HepG2 (cell line): Measurements from ENCODE around the gene SPATC1L. TPM values are rescaled to one million over a fixed set of nuclear protein-coding genes. Genes with fewer than 3 reads are reported as not detected.

Experiments
- ATAC-seq: fragments of 200-7000 bp; cut with Tn5 transposase; 3 replicates; pipeline ENCODE4 v1.9.1; 2020; ENCODE audit warnings: mild to moderate bottlenecking, moderate library complexity
- BruUV-seq: library from RNA; stranded (reverse); fragments of 400-500 nt; replicated peaks from 2 replicates; lab custom pipeline; 2021; lab: Mats Ljungman, UMichigan
- CTCF ChIA-PET: fragments of 300-600 bp; formaldehyde crosslinking; extraction: SDS; loops from one replicate; lab custom pipeline; 2021; ENCODE audit warnings: low total read pairs, inconsistent platforms, low intra/inter-chr PET ratio; lab: Yijun Ruan, JAX
- POLR2A ChIA-PET: fragments of 350-600 bp; sonication (Branson Sonifier 250); formaldehyde crosslinking; loops from one replicate; lab custom pipeline; 2020; ENCODE audit warnings: antibody characterized with exemption, inconsistent platforms; lab: Yijun Ruan, JAX
- DNase-seq: peaks from one replicate; pipeline ENCODE4 v3.0.0-alpha.2; 2015; ENCODE audit warnings: low spot score
- FAIRE-seq: peaks from 3 replicates; lab custom pipeline; 2011; peaks lifted over from hg19 to GRCh38; lab: Jason Lieb, UNC
- H2AFZ ChIP-seq: one replicate; pipeline ENCODE4 v1.6.1; 2011; ENCODE audit warnings: low read length, inconsistent platforms
- H3K27ac ChIP-seq: fragments of 300-600 bp; 3 replicates; pipeline ENCODE4 v1.8.0; 2011; ENCODE audit warnings: mixed run types, mild to moderate bottlenecking, mixed read lengths, low read length, inconsistent platforms; ENCODE audit not compliant: insufficient read depth; ENCODE audit errors: extremely low read length
- H3K27me3 ChIP-seq, 2 experiments: fragments of 200-600 bp in 1 of 2; 2 replicates in 1 of 2; 3 replicates in 1 of 2; pipeline versions ENCODE4 v1.6.0 to v1.8.0; 2011; ENCODE audit warnings: low read length in 2 of 2, mild to moderate bottlenecking in 2 of 2, moderate library complexity in 2 of 2, inconsistent platforms in 1 of 2; ENCODE audit not compliant: insufficient read depth in 2 of 2, control insufficient read depth in 1 of 2
- H3K36me3 ChIP-seq, 2 experiments: fragments of 200-600 bp in 1 of 2; replicated peaks in 1 of 2; 2 replicates in 1 of 2; 3 replicates in 1 of 2; pipeline versions ENCODE4 v1.5.1 to v1.8.0; 2011; ENCODE audit warnings: low read length in 2 of 2, inconsistent platforms in 1 of 2; ENCODE audit not compliant: insufficient read depth in 2 of 2, control insufficient read depth in 1 of 2
- H3K4me1 ChIP-seq: 2 replicates; pipeline ENCODE4 v1.5.1; 2012; ENCODE audit warnings: low read length, inconsistent platforms; ENCODE audit not compliant: insufficient read depth
- H3K4me2 ChIP-seq: 2 replicates; pipeline ENCODE4 v1.6.0; 2011; ENCODE audit warnings: low read depth, low read length, inconsistent platforms
- H3K4me3 ChIP-seq, 3 experiments: fragments of 200-600 bp in 1 of 3; sonication (generic), shearing (Covaris generic) in 1 of 3; replicated peaks in 1 of 3; 2 replicates each; pipeline ENCODE4 v1.5.1; 2011 to 2016; ENCODE audit warnings: low read length in 3 of 3, inconsistent platforms in 2 of 3, low read depth in 2 of 3, mild to moderate bottlenecking in 2 of 3, control low read depth in 1 of 3, mixed read lengths in 1 of 3; ENCODE audit not compliant: insufficient read depth in 1 of 3
- H3K79me2 ChIP-seq: one replicate; pipeline ENCODE4 v1.6.1; 2011; ENCODE audit warnings: low read length, inconsistent platforms; ENCODE audit not compliant: insufficient read depth
- H3K9ac ChIP-seq: 2 replicates; pipeline ENCODE4 v1.6.0; 2011; ENCODE audit warnings: mild to moderate bottlenecking, low read depth, low read length, inconsistent platforms; ENCODE audit not compliant: insufficient read depth
- H3K9me3 ChIP-seq: 2 replicates; pipeline ENCODE4 v1.5.1; 2012; ENCODE audit warnings: mild to moderate bottlenecking, low read length
- H4K20me1 ChIP-seq: 2 replicates; pipeline ENCODE4 v1.6.0; 2011; ENCODE audit warnings: inconsistent platforms, mild to moderate bottlenecking, low read length, moderate library complexity; ENCODE audit not compliant: insufficient read depth
- AGO1 ChIP-seq: fragments of 200-400 bp; formaldehyde crosslinking; IDR thresholded peaks from 2 replicates; pipeline ENCODE4 v1.6.1; 2017; ENCODE audit warnings: mild to moderate bottlenecking, low read depth, low read length, moderate library complexity; ENCODE audit not compliant: poor library complexity, severe bottlenecking
- AGO2 ChIP-seq: fragments of 200-400 bp; formaldehyde crosslinking; optimal IDR thresholded peaks from 2 replicates; pipeline ENCODE3; 2017; ENCODE audit warnings: mild to moderate bottlenecking, low read depth, low read length, moderate library complexity
- PAXIP1 ChIP-seq: sonication (generic); formaldehyde crosslinking; conservative IDR thresholded peaks from 2 replicates; pipeline ENCODE4 v1.4.0; 2020; ENCODE audit warnings: mild to moderate bottlenecking, missing genetic modification reagents, moderate library complexity
- PRMT3 ChIP-seq: sonication (generic); formaldehyde crosslinking; IDR thresholded peaks from 2 replicates; pipeline ENCODE4 v1.8.1; 2022; ENCODE audit warnings: low read depth, mild to moderate bottlenecking, moderate library complexity, missing genetic modification reagents, borderline replicate concordance
- RBFOX2 ChIP-seq: fragments of 200-400 bp; formaldehyde crosslinking; IDR thresholded peaks from 2 replicates; pipeline ENCODE4 v1.6.1; 2017; ENCODE audit warnings: low read depth, mild to moderate bottlenecking, low read length
- SP4 ChIP-seq: sonication (generic); formaldehyde crosslinking; IDR thresholded peaks from 2 replicates; pipeline ENCODE4 v1.8.1; 2023; ENCODE audit warnings: mild to moderate bottlenecking, missing genetic modification reagents
- YEATS4 ChIP-seq: sonication (generic); formaldehyde crosslinking; IDR thresholded peaks from 2 replicates; pipeline ENCODE4 v1.4.0; 2020; ENCODE audit warnings: missing genetic modification reagents, borderline replicate concordance
- ZBED4 ChIP-seq: sonication (generic); formaldehyde crosslinking; IDR thresholded peaks from 2 replicates; pipeline ENCODE4 v1.4.0; 2020; ENCODE audit warnings: missing genetic modification reagents, borderline replicate concordance
- ZBTB38 ChIP-seq: sonication (generic); formaldehyde crosslinking; IDR thresholded peaks from 2 replicates; pipeline ENCODE4 v1.5.1; 2020; ENCODE audit warnings: mild to moderate bottlenecking, missing genetic modification reagents
- ZNF253 ChIP-seq: sonication (generic); formaldehyde crosslinking; IDR thresholded peaks from 2 replicates; pipeline ENCODE4 v1.8.0; 2022; ENCODE audit warnings: mild to moderate bottlenecking, missing genetic modification reagents, borderline replicate concordance
- ZNF414 ChIP-seq: sonication (generic); formaldehyde crosslinking; IDR thresholded peaks from 2 replicates; pipeline ENCODE4 v1.5.0; 2020; ENCODE audit warnings: missing genetic modification reagents
- WGBS: methylation state at CpG from one replicate; pipeline ENCODE4 v1.1.6; 2017; ENCODE audit warnings: low lambda C conversion rate; 5-methylcytosine and 5-hydroxymethylcytosine counted together
- in situ Hi-C: cut with HindIII; loops from 2 replicates; pipeline ENCODE4 v1.10.0; 2017; ENCODE audit warnings: low pct_unique_long_range_greater_than_20kb; ENCODE audit not compliant: extremely low pct_ligation_motif_present
- intact Hi-C: fragments of 100-400 bp; cut with micrococcal nuclease; formaldehyde crosslinking; loops from one replicate; pipeline ENCODE4 v1.10.0; 2022; ENCODE audit not compliant: unreplicated experiment
- polyA plus RNA-seq, 8 experiments: library from polyadenylated mRNA; depleted of rRNA in 3 of 8; stranded (reverse) in 7 of 8; unstranded in 1 of 8; fragments of >200 nt; fragmentation: Illumina TruSeq in 4 of 8; extraction: Trizol in 4 of 8; gene quantifications; 2 replicates each; pipeline versions ENCODE4 v1.2.1 to v1.2.3, GENCODE V29; 2011 to 2016; ENCODE audit warnings: low read depth in 4 of 8, missing spikeins in 1 of 8, mixed read lengths in 1 of 8; ENCODE audit not compliant: insufficient read depth in 1 of 8
- total RNA-seq, 5 experiments: library from RNA; depleted of rRNA; stranded (reverse); fragments of >200 nt; fragmentation: Illumina TruSeq; extraction: Trizol; gene quantifications; 2 replicates each; pipeline ENCODE4 v1.2.3, GENCODE V29; 2016; ENCODE audit warnings: low read depth in 1 of 5

SPATC1L gene
- total and polyA plus RNA-seq, 2 of the 13 experiments (the other 11 are each of a cell fraction or from before 2014, with no cell fraction given), result 1.4 to 3.3 TPM

GRCh38 chr21:46151261-46151988, 32.8 kb downstream of the SPATC1L start:
- H3K79me2 ChIP-seq, result peaks cover 23% of the 10 kb centered on the region
- no peaks in the 10 kb centered on the region; a peak in 2 of 5 replicates for H3K27me3 ChIP-seq
- no peak overlapping the region for H2AFZ ChIP-seq
- no peak for DNase-seq
- 91% methylated on average over 15 of the region's 47 CpGs for WGBS
- intact Hi-C loops, result no loop called here
- H3K27ac ChIP-seq, result no peak overlapping the region
- H3K9me3 ChIP-seq, result no peaks in the 10 kb centered on the region
- no TSS peak for BruUV-seq
- ChIA-PET CTCF (no interaction called here), POLR2A (no interaction called here)
- in situ Hi-C loops, result no loop called here
- no peak overlapping the region for H3K4me3 ChIP-seq
- no peak for ATAC-seq
- H4K20me1 ChIP-seq, result peaks cover 8% of the 10 kb centered on the region; the same call in 1 of the 2 replicates
- no peak for FAIRE-seq
- H3K4me1 ChIP-seq, result peaks cover 64% of the 10 kb centered on the region
- H3K9ac ChIP-seq, result no peak overlapping the region
- peaks cover 2 to 23% of the 10 kb centered on the region in 2 experiments; a peak in 4 of 5 replicates for H3K36me3 ChIP-seq
- no peak overlapping the region for H3K4me2 ChIP-seq
- TF ChIP-seq SP4 (CRISPR knock-in tag) (no peak), AGO1 (peak; percentile 17), RBFOX2 (peak; percentile 68), PAXIP1 (CRISPR knock-in tag) (no peak), ZNF414 (no peak), AGO2 (peak; percentile 79), PRMT3 (CRISPR knock-in tag) (no peak), YEATS4 (CRISPR knock-in tag) (0 out of 2 replicates have a peak, but pooled peaks have one; percentile 14), ZNF253 (CRISPR knock-in tag) (no peak), ZBED4 (no peak), ZBTB38 (CRISPR knock-in tag) (peak; percentile 51; the same call in 1 of the 2 replicates)
